LNCaP clone FGC (cell line): Measurements from ENCODE around the gene AKAP5.

Experiments used
- DNase-seq: peaks from one replicate; pipeline ENCODE4 v3.0.0-alpha.2; 2011; ENCODE audit warnings: low read depth
- H3K4me3 ChIP-seq: 2 replicates; pipeline ENCODE4 v1.5.1; 2011; ENCODE audit warnings: mild to moderate bottlenecking, low read depth, low read length, control low read depth
- CTCF ChIP-seq: IDR thresholded peaks from 2 replicates; pipeline ENCODE4 v1.5.1; 2012; ENCODE audit warnings: mild to moderate bottlenecking; ENCODE audit not compliant: control insufficient read depth, insufficient read depth; ENCODE audit errors: extremely low read depth

The AKAP5 gene

GRCh38 chr14:64465191-64465822, at the start of gene AKAP5:
Gene AKAP5 (plus strand): TSS chr14:64465499. CDS start chr14:64468395, 2,896 bp downstream.
- DNase-seq = no peak
- TF ChIP-seq CTCF = peak; percentile 23; the same call in 1 of the 2 replicates
- peak within 1 kb of the TSS; percentile 61 for H3K4me3 ChIP-seq

GRCh38 chr14:64416348-64416932, 48.9 kb upstream of the AKAP5 start:
- no peak for TF ChIP-seq CTCF
- DNase-seq = no peak
- H3K4me3 ChIP-seq = no peak overlapping the region

- DNase-seq = no peak
- no peak for TF ChIP-seq CTCF
- H3K4me3 ChIP-seq = no peak overlapping the region
Observed at GRCh38 chr14:64417055-64417770, 48.1 kb upstream of the AKAP5 start.

GRCh38 chr14:64417771-64418125, 47.6 kb upstream of the AKAP5 start:
- TF ChIP-seq CTCF = no peak
- no peak overlapping the region for H3K4me3 ChIP-seq
- no peak for DNase-seq

- no peak overlapping the region for H3K4me3 ChIP-seq
- TF ChIP-seq CTCF = no peak
- no peak for DNase-seq
Observed at GRCh38 chr14:64419003-64419402, 46.3 kb upstream of the AKAP5 start.

- TF ChIP-seq CTCF = no peak
- H3K4me3 ChIP-seq = no peak overlapping the region
- no peak for DNase-seq
Observed at GRCh38 chr14:64421166-64421565, 44.1 kb upstream of the AKAP5 start.
